Mucosa of descending colon (tissue), 3 donors: ENCODE measurements around the gene PTPRN2. TPM values are rescaled to one million over a fixed set of nuclear protein-coding genes. Genes with fewer than 3 reads are reported as not detected.
A peak's percentile ranks its signal among the peaks of the same experiment; 100 is the strongest.

Source experiments
- ATAC-seq: fragments of 200-7000 bp; cut with Tn5 transposase; one replicate; pipeline ENCODE4 v1.9.1; 2020; ENCODE audit warnings: mild to moderate bottlenecking, moderate library complexity
- DNase-seq, 3 donors: peaks; one replicate each; pipeline ENCODE4 v3.0.0-alpha.2; 2020
- H3K36me3 ChIP-seq: fragments of 200-600 bp; one replicate; pipeline ENCODE4 v1.8.0; 2021; ENCODE audit warnings: low read depth, mild to moderate bottlenecking
- H3K4me1 ChIP-seq: fragments of 200-600 bp; one replicate; pipeline ENCODE4 v1.8.0; 2021; ENCODE audit warnings: low read depth, mild to moderate bottlenecking
- H3K4me3 ChIP-seq: fragments of 200-600 bp; one replicate; pipeline ENCODE4 v1.8.0; 2021; ENCODE audit warnings: mild to moderate bottlenecking
- H3K9me3 ChIP-seq: fragments of 200-600 bp; one replicate; pipeline ENCODE4 v1.8.0; 2021; ENCODE audit warnings: mild to moderate bottlenecking
- intact Hi-C, 2 donors: fragments of 100-400 bp; cut with DNase I in 1 of 2; cut with micrococcal nuclease in 1 of 2; formaldehyde crosslinking; loops; one replicate each; pipeline versions ENCODE4 v1.11.0 to v1.11.1; 2022; cut with DNase I, micrococcal nuclease
- total RNA-seq, 3 donors: library from RNA; stranded (reverse); fragmentation: NEBNext Ultra II Directional in 2 of 3; extraction: Animal tissue kit (Norgen Biotek cat#: 25700) in 2 of 3; gene quantifications; one replicate each; pipeline versions ENCODE4 v1.2.1 to v1.2.4, GENCODE V29; 2021 to 2023
- TF ChIP-seq, protein P1 (sequence below): fragments of 200-600 bp; IDR thresholded peaks from one replicate; pipeline ENCODE4 v1.8.0; 2022; ENCODE audit warnings: antibody characterized with exemption, mild to moderate bottlenecking
- donor health status: DM: no; HTN: no; CAD: no; lungs with moderate emphysema.
- donor health status: DM: no; HTN: no; CAD: no.
- donor health status: DM: no; HTN: yes; CAD: no.

PTPRN2 gene
- total RNA-seq, 3 donors from 2014 or later, result 12.5 to 28.0 (median 26.2) TPM

GRCh38 chr7:157569967-157570366 lies 1017.7 kb downstream of the PTPRN2 start:
- Histone ChIP-seq H3K9me3 (no peaks in the 10 kb centered on the region), H3K36me3 (no peaks in the 10 kb centered on the region), H3K4me3 (no peak overlapping the region), H3K4me1 (no peaks in the 10 kb centered on the region)
- TF ChIP-seq, protein P1, sequence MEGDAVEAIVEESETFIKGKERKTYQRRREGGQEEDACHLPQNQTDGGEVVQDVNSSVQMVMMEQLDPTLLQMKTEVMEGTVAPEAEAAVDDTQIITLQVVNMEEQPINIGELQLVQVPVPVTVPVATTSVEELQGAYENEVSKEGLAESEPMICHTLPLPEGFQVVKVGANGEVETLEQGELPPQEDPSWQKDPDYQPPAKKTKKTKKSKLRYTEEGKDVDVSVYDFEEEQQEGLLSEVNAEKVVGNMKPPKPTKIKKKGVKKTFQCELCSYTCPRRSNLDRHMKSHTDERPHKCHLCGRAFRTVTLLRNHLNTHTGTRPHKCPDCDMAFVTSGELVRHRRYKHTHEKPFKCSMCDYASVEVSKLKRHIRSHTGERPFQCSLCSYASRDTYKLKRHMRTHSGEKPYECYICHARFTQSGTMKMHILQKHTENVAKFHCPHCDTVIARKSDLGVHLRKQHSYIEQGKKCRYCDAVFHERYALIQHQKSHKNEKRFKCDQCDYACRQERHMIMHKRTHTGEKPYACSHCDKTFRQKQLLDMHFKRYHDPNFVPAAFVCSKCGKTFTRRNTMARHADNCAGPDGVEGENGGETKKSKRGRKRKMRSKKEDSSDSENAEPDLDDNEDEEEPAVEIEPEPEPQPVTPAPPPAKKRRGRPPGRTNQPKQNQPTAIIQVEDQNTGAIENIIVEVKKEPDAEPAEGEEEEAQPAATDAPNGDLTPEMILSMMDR, result no peak
- ATAC-seq (no peak), DNase-seq (no peak)
- intact Hi-C loops, result no loop called here

DNA sequence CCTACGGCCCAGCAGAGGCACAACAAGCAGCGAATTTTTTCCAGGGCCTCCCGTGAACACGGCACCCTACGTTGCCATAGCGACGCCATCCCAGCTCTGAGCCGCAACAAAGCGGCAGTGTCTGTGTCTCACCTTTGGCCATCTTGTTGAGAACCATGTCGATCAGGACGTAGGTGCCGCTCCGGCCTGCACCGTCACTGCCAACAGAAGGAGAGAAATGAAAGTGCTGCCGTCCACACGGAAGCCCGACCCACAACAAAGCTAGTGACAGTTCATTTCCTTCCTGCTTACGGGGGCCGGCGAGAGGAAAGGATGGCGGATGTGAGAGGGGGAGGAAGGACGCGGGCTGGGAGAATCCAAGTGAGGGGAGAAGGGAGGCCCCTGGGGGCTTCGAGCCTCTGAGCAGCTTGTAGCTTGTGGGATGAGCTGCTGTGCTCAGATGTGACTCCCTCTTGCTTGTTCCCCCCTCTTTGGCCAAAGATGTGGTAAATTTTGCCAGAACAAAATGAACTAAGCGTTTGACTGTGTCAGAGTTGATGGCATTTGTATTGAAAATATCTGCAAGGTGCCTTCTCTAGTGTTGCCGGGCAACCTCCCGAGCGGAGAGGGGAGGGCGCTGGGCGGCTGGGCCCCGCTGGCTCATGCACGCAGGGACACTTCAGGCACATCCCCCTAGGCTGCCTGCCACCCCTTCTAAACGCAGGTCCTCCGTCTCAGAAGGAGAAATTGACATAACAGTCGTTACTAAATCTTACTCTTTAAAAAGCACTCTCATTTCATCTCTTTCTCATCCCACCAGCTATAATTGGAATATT lies 1018.6 kb downstream of the PTPRN2 start:
- Histone ChIP-seq H3K4me1 (no peaks in the 10 kb centered on the region), H3K36me3 (no peaks in the 10 kb centered on the region), H3K9me3 (no peaks in the 10 kb centered on the region), H3K4me3 (no peak overlapping the region)
- TF ChIP-seq, protein P1, result no peak
- ATAC-seq, result peak; percentile 82
- intact Hi-C loops, result no loop called here
- DNase-seq, result peak; percentile 40 to 66 (median 47)

DNA sequence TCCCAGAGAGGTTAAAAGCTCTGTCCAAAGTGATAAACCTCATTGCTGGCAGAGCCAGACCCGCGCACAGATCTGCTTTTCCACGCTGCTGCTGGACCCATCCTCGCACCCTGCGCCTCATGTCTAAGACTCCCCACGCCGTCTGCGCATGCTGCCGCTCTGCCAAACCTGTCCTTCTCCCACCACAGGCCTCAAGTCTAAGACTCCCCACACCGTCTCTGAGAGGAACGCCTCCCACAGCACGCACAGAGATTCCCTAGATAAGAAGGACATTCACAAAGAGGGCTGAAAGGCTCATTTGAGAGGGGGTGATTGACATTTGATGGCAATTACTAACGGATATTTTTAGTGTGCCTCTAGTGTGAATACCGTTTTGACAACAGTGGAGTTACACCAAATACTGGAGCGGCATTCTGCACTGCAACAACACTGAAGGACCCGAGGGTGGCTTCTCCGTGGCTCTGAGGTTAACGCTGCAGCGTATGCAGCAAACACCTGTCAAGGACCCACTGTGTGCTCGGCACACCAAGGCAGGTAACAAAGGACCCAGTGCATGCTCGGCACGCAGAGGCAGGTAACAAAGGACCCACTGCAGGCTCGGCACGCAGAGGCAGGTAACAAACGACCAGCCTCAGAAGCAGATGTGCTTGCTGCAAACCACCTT lies 1019.4 kb downstream of the PTPRN2 start:
- no peaks in the 10 kb centered on the region for H3K9me3 ChIP-seq
- H3K4me3 ChIP-seq, result no peak overlapping the region
- no peaks in the 10 kb centered on the region for H3K36me3 ChIP-seq
- no peaks in the 10 kb centered on the region for H3K4me1 ChIP-seq
- TF ChIP-seq, protein P1, result no peak
- no peak for DNase-seq
- ATAC-seq, result peak; percentile 28
- intact Hi-C loops, result no loop called here

DNA sequence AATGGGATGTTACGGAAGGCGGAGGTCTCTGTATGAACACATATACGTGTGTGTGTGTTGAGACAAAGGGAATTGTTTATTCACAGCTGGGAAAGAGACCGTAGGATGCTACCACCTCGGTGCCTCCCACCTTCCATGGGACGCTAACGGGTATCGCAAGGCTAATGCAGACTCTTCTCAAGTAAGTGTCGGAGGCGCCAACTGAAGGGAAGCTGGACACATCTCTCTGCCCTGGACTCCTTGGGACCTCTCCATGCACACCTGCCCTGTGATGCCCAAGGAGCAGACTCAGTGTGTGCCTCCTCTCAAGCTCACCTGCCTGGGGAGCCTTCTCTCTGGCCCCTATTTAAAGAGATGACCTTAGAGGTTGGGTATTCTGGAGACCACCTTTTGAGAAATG lies 1020.0 kb downstream of the PTPRN2 start:
- ATAC-seq (no peak), DNase-seq (no peak)
- no peaks in the 10 kb centered on the region for H3K36me3 ChIP-seq
- no peak overlapping the region for H3K4me3 ChIP-seq
- TF ChIP-seq, protein P1, result no peak
- intact Hi-C loops, result no loop called here
- no peaks in the 10 kb centered on the region for H3K4me1 ChIP-seq
- no peaks in the 10 kb centered on the region for H3K9me3 ChIP-seq

DNA sequence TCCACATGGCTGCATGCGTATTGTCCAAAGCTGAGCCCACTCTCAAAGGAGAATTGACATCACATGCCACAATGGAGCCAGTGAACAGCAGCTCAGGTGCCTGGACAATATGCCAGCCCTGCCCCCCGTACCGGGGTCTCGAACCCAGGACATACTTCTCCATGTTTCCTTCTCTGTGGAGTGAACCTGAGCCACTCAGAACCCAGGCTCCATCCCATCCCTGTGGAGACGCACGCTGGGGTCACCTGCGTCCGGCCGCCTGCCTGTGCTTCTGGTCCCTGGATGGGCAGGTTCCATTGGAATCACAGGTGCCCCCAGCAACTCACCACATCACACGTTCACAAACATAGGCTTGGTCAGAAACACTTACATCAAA lies 1021.0 kb downstream of the PTPRN2 start:
- H3K36me3 ChIP-seq, result no peaks in the 10 kb centered on the region
- no peak overlapping the region for H3K4me3 ChIP-seq
- H3K9me3 ChIP-seq, result no peaks in the 10 kb centered on the region
- intact Hi-C loops, result no loop called here
- DNase-seq (no peak), ATAC-seq (no peak)
- TF ChIP-seq, protein P1, result no peak
- no peaks in the 10 kb centered on the region for H3K4me1 ChIP-seq
